KBM-7 (cell line): ENCODE measurements around the gene SPTLC3.

Experiments used
- DNase-seq: peaks from one replicate; pipeline ENCODE4 v3.0.0-alpha.2; 2015
- in situ Hi-C: fragments of 300-500 bp; cut with MboI; formaldehyde crosslinking; loops from 2 replicates; pipeline ENCODE4 v1.14.3; 2020; ENCODE audit warnings: low sequenced_read_pairs, low pct_unique_long_range_greater_than_20kb, mixed read lengths

Gene SPTLC3

DNA sequence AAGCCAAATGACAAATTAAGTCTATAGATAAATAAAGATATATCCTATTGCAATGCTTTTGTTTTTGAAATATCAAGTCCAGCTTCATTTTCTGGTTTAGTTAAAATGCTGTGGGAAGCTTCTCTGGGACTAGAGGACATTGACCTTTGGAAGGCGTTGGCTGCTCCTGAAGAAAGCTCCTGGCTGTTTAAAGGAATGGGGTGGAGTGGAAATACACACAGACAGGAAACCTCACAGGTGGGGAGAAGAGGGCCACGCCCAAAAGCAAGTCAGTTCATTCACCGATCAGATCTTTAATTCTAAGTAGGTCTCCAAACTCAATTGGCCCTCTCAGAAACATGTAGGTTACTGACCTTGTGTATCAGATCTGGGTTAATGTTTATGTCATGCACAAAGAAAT is 59.6 kb downstream of the SPTLC3 start:
- no peak for DNase-seq
- in situ Hi-C loops, result no loop called here

- no peak for DNase-seq
Observed at GRCh38 chr20:13081877-13082276, 73.1 kb downstream of the SPTLC3 start.

DNA sequence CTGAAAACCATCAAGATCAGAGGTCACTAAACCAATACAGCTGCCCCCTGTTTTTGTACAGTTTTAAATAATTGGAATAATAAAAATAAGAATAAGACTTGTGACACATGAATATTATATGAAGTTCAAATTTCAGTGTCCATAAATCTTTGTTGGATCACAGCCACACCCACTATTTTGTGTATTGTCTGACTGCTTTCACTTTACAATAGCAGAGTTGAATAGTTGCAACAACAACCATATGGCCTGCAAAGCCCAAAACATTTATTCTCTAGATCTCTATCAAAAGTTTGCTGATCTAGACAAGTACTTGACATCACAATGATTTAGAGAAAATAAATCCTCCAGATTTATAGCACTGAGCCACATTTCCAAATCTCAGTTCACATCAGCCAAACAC is 73.6 kb downstream of the SPTLC3 start:
- in situ Hi-C loops, result no loop called here
- DNase-seq, result no peak

More at GRCh38 chr20:13081877-13082276, 73.1 kb downstream of the SPTLC3 start:
- in situ Hi-C loops, result no loop called here

DNA sequence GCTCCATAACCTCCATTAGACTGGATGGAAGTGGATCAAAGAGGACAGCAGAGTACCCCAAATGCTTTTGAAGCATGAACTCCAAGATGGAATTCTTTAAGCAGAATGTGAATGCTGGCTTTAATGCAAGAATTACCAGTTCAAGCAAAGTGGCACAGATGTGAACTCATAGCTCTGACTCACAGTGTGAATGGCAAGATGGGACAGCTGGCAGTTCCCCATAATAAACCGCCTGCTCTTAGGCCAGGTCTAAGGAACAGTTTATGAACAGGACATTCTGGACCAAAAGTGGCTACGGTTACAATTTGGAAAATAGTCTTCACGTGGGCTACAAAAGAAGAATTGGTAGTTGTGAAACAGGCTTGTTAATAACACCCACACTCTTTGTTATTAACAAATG is 76.5 kb downstream of the SPTLC3 start:
- in situ Hi-C loops, result no loop called here
- no peak for DNase-seq

- DNase-seq, result no peak
- in situ Hi-C loops, result no loop called here
Observed at GRCh38 chr20:13089950-13090469, 81.2 kb downstream of the SPTLC3 start.

DNA sequence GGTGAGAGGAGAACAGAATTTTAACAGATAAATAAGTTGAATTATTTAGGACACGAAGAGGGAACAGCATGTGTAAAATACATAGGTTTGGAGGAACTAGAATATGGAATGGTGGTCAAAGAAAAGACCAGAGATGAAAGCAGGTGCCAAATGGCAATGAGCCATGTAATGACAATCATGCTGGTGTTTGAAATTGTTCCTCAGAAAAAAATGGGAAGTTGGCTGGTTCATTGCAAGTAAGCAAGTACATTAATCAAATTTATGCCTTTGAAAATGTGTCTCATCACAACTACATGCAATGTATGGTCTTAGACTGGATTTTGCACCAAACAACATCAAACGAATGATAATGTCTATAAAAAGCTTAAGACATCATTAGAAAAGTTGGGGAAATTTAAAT is 83.3 kb downstream of the SPTLC3 start:
- in situ Hi-C loops, result no loop called here
- DNase-seq, result no peak

DNA sequence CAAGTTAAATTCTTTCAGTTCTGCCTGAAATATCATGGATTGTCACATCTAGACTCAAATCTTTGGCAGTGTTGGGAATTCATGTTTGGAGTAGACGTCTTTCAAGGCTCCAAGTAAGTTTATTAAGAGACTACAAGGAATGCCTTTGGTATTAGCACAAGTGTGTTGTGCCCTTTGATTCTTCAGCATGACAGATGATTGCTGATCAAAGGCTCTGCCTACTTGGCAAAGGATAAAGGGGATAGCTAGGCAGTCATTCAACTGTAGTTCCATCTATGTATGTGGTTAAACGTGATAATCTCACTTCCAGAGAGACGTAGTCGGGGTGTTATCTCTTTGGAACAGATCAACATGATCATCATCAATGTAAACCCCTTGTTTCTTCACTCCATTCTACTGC is 86.2 kb downstream of the SPTLC3 start:
- in situ Hi-C loops, result no loop called here
- DNase-seq, result no peak

DNA sequence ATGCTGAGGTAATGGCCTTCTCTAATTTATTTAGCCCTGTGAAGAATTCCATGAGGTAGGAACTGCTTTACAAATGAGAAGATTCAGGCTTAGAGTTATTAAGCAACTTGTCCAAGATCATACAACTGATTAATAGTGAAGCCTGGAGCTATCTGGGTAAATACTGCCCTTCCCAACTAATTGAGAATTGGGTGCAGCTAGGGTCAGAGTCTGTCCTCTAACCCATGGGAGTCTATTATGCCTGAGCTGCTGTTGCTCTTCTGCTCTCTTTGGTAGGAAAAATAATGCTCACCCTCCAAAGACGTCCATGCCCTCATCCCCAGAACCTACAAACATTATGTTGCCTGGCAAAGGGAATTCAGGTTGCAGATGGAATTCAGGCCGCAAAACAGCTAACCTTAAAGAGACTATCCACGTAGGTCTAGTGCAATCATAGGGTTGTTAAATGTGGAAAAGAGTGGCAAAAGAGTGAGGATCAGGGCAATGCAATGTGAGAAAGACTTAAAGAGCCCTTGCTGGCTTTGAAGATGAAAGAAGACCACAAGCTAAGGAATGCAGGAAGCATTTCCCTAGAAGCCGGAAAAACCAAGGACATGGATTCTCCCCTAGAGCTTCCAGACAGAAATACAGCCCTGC is 90.1 kb downstream of the SPTLC3 start:
- no peak for DNase-seq
- in situ Hi-C loops, result no loop called here

DNA sequence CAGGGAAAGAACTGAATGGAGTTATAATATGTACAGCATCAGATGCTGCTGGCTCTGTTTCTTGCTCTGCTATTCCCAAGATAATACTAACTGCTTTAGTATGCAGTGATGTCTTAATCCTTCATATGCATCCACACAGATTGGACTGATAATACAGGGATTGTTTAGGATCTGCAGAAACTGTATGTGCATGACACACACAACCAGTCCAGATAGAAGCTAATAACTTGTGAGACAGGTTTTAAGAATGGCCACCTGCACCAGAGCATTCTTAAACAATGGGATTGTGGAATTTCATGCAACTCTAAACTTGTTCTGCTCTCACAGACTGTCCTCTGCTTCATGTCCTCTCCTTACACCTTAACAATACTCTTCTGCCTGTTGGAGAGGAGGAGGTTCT is 90.9 kb downstream of the SPTLC3 start:
- in situ Hi-C loops, result no loop called here

GRCh38 chr20:13101276-13101675 is 92.5 kb downstream of the SPTLC3 start:
- no peak for DNase-seq
- in situ Hi-C loops, result no loop called here

More for the DNA sequence above, 90.9 kb downstream of the SPTLC3 start:
- no peak for DNase-seq

GRCh38 chr20:13101706-13102105 is 92.9 kb downstream of the SPTLC3 start:
- DNase-seq, result no peak
- in situ Hi-C loops, result no loop called here

- DNase-seq, result no peak
- in situ Hi-C loops, result no loop called here
Observed at GRCh38 chr20:13102237-13102636, 93.5 kb downstream of the SPTLC3 start.

GRCh38 chr20:13102694-13103093 is 93.9 kb downstream of the SPTLC3 start:
- in situ Hi-C loops, result no loop called here
- no peak for DNase-seq

DNA sequence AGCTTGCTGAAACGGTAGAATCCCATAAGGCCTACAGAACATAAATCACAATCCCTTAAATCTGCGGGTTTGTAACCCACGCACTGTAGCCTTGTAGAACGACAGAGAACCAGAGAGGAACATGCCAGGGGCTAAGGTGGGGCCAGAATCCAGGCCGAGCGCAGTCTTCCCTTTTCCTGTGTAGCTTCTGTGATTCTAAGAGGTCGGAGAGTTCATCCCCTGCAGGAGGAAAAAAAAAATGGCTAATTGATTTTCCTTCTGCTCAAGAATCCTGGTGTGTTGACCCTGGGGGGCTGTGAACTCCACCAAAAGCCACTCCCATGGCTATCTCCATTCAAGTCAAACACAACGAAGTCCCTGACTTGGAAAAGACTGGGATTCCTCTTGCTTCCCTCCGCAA is 96.3 kb downstream of the SPTLC3 start:
- in situ Hi-C loops, result no loop called here

DNA sequence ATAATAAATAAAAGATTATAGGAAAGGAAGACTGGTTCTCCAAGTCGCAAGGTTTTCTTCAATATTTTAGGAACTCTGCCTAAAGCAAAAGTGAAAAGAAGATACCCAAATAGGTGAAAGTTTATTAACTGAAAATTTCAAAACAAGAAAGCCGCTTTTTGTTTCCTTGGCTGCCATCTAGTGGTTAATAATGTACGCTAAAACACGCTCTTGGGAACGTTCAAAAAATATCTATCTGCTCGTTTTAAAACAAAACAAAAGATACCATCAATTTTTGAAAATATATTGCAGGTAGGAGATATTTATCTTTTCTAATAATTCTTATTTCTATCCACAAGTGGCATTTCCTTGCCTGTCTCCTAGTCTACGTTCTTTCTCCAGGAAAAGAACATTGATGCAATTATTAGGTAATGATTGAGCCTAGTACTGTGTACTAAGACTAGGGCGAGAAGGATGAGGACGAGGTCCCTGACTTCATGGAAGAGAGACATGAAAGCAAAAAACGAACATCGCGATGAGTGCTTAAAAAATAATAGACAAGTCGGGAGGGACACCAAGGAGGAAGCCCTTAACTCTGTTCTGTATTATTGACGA is 97.2 kb downstream of the SPTLC3 start:
- in situ Hi-C loops, result no loop called here
- DNase-seq, result peak; percentile 50

More for the DNA sequence above, 96.3 kb downstream of the SPTLC3 start:
- DNase-seq, result no peak

DNA sequence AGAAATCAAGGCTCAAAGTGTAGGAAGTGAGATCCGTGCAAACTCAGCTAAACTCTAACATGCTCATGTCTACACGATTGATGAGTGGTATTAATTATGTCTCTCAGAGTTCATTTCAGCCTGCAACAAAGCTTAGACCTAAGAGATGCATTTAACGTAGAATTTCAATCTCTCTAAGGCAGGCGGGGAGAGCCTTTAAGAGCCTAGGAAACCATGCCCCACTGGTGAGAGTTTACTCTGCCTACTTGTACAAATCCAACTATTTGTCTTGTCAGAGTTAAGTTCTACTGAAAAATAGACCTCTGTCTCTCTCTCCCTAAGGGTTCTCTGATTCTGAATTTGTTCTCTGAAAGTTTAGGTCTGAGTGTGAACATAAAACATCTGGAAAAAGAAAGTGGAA is 100.9 kb downstream of the SPTLC3 start:
- no peak for DNase-seq
- in situ Hi-C loops, result no loop called here

- in situ Hi-C loops, result no loop called here
- DNase-seq, result no peak
Observed at GRCh38 chr20:13110796-13111195, 102.0 kb downstream of the SPTLC3 start.

GRCh38 chr20:13111249-13111911 is 102.6 kb downstream of the SPTLC3 start:
- DNase-seq, result no peak
- in situ Hi-C loops, result no loop called here

GRCh38 chr20:13113731-13114130 is 105.0 kb downstream of the SPTLC3 start:
- in situ Hi-C loops, result no loop called here
- no peak for DNase-seq

- DNase-seq, result no peak
- in situ Hi-C loops, result no loop called here
Observed at GRCh38 chr20:13117200-13117599, 108.4 kb downstream of the SPTLC3 start.
